Astrocyte (in vitro differentiated cells and primary cell): Measurements from ENCODE around the gene B4GALT7.

Experiments
- CTCF ChIP-seq: IDR thresholded peaks from 2 replicates; pipeline ENCODE4 v1.5.1; 2011; ENCODE audit warnings: low read depth, mild to moderate bottlenecking, inconsistent platforms, low read length, moderate library complexity; ENCODE audit not compliant: insufficient read depth
- EZH2 ChIP-seq: IDR thresholded peaks from 2 replicates; pipeline ENCODE4 v1.6.1; 2012; ENCODE audit warnings: mild to moderate bottlenecking, low read length, inconsistent platforms; ENCODE audit not compliant: insufficient read depth

GRCh38 chr5:177590406-177590805 is 9.5 kb upstream of the B4GALT7 start:
- no peak for TF ChIP-seq CTCF
- no peak for TF ChIP-seq EZH2
